Activated CD4-positive, alpha-beta T cell treated with anti-CD3 and anti-CD28 coated beads, Interleukin-2, amount 10 ng/mL, durations not matched to agents 7 days and 5 days (primary cell): ENCODE results near the gene ROBO2. TPM values are rescaled to one million over a fixed set of nuclear protein-coding genes. Genes with fewer than 3 reads are reported as not detected.

Source experiments
- CTCF ChIA-PET: fragments of 350-600 bp; sonication (Branson Sonifier 250); formaldehyde crosslinking; loops from one replicate; lab custom pipeline; 2021; ENCODE audit warnings: antibody characterized with exemption; lab: Charles Lee
- POLR2A ChIA-PET: fragments of 350-600 bp; sonication (Branson Sonifier 250); formaldehyde crosslinking; loops from one replicate; lab custom pipeline; 2021; ENCODE audit warnings: antibody characterized with exemption; lab: Charles Lee
- DNase-seq: peaks from one replicate; pipeline ENCODE4 v3.0.0-alpha.2; 2020
- H3K27ac Mint-ChIP-seq: one replicate; pipeline ENCODE4 v1.8.0; 2021; ENCODE audit warnings: mild to moderate bottlenecking, moderate library complexity, mixed read lengths
- H3K27me3 Mint-ChIP-seq: one replicate; pipeline ENCODE4 v1.8.0; 2021; ENCODE audit warnings: mixed read lengths
- H3K36me3 Mint-ChIP-seq: one replicate; pipeline ENCODE4 v1.8.0; 2021; ENCODE audit warnings: low read depth, mixed read lengths
- H3K4me1 Mint-ChIP-seq: one replicate; pipeline ENCODE4 v1.8.0; 2021; ENCODE audit warnings: mixed read lengths
- H3K4me3 Mint-ChIP-seq: one replicate; pipeline ENCODE4 v1.8.0; 2021; ENCODE audit warnings: mild to moderate bottlenecking, moderate library complexity, mixed read lengths
- H3K9me3 Mint-ChIP-seq: one replicate; pipeline ENCODE4 v1.8.0; 2021; ENCODE audit warnings: mixed read lengths
- total RNA-seq, 2 experiments: library from RNA; stranded (reverse); gene quantifications; one replicate each; pipeline ENCODE4 v1.2.3, GENCODE V29; 2021

Gene ROBO2
- total RNA-seq, 2 experiments from 2014 or later = not detected

GRCh38 chr3:77524463-77524862 is 484.6 kb downstream of the ROBO2 start:
- DNase-seq = no peak
- POLR2A ChIA-PET = no interaction called here
- Mint-ChIP-seq H3K36me3 (no peaks in the 10 kb centered on the region), H3K9me3 (peaks cover 4% of the 10 kb centered on the region), H3K4me3 (no peak overlapping the region), H3K4me1 (no peaks in the 10 kb centered on the region), H3K27ac (no peak overlapping the region), H3K27me3 (no peaks in the 10 kb centered on the region)
- CTCF ChIA-PET = no interaction called here

GRCh38 chr3:77524946-77525682 is 485.2 kb downstream of the ROBO2 start:
- peaks cover 4% of the 10 kb centered on the region for H3K9me3 Mint-ChIP-seq
- H3K4me1 Mint-ChIP-seq = no peaks in the 10 kb centered on the region
- POLR2A ChIA-PET = interaction anchor here (0.6 kb wide), 1 partner anchor 371 kb away, joined by 4 read pairs; no protein-coding TSS in a partner anchor
- H3K27me3 Mint-ChIP-seq = no peaks in the 10 kb centered on the region
- no peak for DNase-seq
- CTCF ChIA-PET = no interaction called here
- no peak overlapping the region for H3K27ac Mint-ChIP-seq
- H3K4me3 Mint-ChIP-seq = no peak overlapping the region
- no peaks in the 10 kb centered on the region for H3K36me3 Mint-ChIP-seq

GRCh38 chr3:77526573-77527113 is 486.7 kb downstream of the ROBO2 start:
- Mint-ChIP-seq H3K27me3 (no peaks in the 10 kb centered on the region), H3K4me3 (no peak overlapping the region), H3K4me1 (no peaks in the 10 kb centered on the region), H3K36me3 (no peaks in the 10 kb centered on the region), H3K27ac (no peak overlapping the region), H3K9me3 (peaks cover 6% of the 10 kb centered on the region)
- DNase-seq = no peak
- POLR2A ChIA-PET = no interaction called here
- CTCF ChIA-PET = no interaction called here

GRCh38 chr3:77529522-77529921 is 489.6 kb downstream of the ROBO2 start:
- no peaks in the 10 kb centered on the region for H3K27me3 Mint-ChIP-seq
- H3K9me3 Mint-ChIP-seq = peaks cover 2% of the 10 kb centered on the region
- ChIA-PET POLR2A (no interaction called here), CTCF (no interaction called here)
- H3K4me1 Mint-ChIP-seq = no peaks in the 10 kb centered on the region
- H3K36me3 Mint-ChIP-seq = no peaks in the 10 kb centered on the region
- DNase-seq = no peak
- no peak overlapping the region for H3K4me3 Mint-ChIP-seq
- no peak overlapping the region for H3K27ac Mint-ChIP-seq

- Mint-ChIP-seq H3K4me1 (no peaks in the 10 kb centered on the region), H3K4me3 (no peak overlapping the region), H3K27me3 (no peaks in the 10 kb centered on the region), H3K27ac (no peak overlapping the region), H3K9me3 (peaks cover 2% of the 10 kb centered on the region), H3K36me3 (no peaks in the 10 kb centered on the region)
- ChIA-PET POLR2A (no interaction called here), CTCF (no interaction called here)
- no peak for DNase-seq
Measured at GRCh38 chr3:77530870-77531269, 491.0 kb downstream of the ROBO2 start.

GRCh38 chr3:77535116-77535515 is 495.2 kb downstream of the ROBO2 start:
- Mint-ChIP-seq H3K27me3 (no peaks in the 10 kb centered on the region), H3K27ac (no peak overlapping the region), H3K36me3 (no peaks in the 10 kb centered on the region), H3K4me1 (no peaks in the 10 kb centered on the region), H3K4me3 (no peak overlapping the region), H3K9me3 (peaks cover 2% of the 10 kb centered on the region)
- ChIA-PET POLR2A (no interaction called here), CTCF (no interaction called here)
- DNase-seq = no peak

- no peaks in the 10 kb centered on the region for H3K36me3 Mint-ChIP-seq
- DNase-seq = no peak
- H3K9me3 Mint-ChIP-seq = no peaks in the 10 kb centered on the region
- CTCF ChIA-PET = no interaction called here
- no peak overlapping the region for H3K4me3 Mint-ChIP-seq
- no peaks in the 10 kb centered on the region for H3K4me1 Mint-ChIP-seq
- H3K27ac Mint-ChIP-seq = no peak overlapping the region
- POLR2A ChIA-PET = no interaction called here
- no peaks in the 10 kb centered on the region for H3K27me3 Mint-ChIP-seq
Measured at GRCh38 chr3:77536038-77536775, 496.3 kb downstream of the ROBO2 start.

- Mint-ChIP-seq H3K27me3 (no peaks in the 10 kb centered on the region), H3K9me3 (no peaks in the 10 kb centered on the region), H3K4me3 (no peak overlapping the region), H3K27ac (no peak overlapping the region), H3K4me1 (no peaks in the 10 kb centered on the region), H3K36me3 (no peaks in the 10 kb centered on the region)
- no peak for DNase-seq
- ChIA-PET POLR2A (no interaction called here), CTCF (no interaction called here)
Measured at GRCh38 chr3:77539014-77539413, 499.1 kb downstream of the ROBO2 start.

GRCh38 chr3:77539677-77540076 is 499.8 kb downstream of the ROBO2 start:
- POLR2A ChIA-PET = no interaction called here
- H3K9me3 Mint-ChIP-seq = no peaks in the 10 kb centered on the region
- no peak overlapping the region for H3K27ac Mint-ChIP-seq
- CTCF ChIA-PET = no interaction called here
- H3K27me3 Mint-ChIP-seq = no peaks in the 10 kb centered on the region
- H3K36me3 Mint-ChIP-seq = no peaks in the 10 kb centered on the region
- DNase-seq = no peak
- H3K4me3 Mint-ChIP-seq = no peak overlapping the region
- H3K4me1 Mint-ChIP-seq = no peaks in the 10 kb centered on the region

- H3K9me3 Mint-ChIP-seq = no peaks in the 10 kb centered on the region
- DNase-seq = no peak
- no peak overlapping the region for H3K27ac Mint-ChIP-seq
- ChIA-PET POLR2A (no interaction called here), CTCF (no interaction called here)
- no peaks in the 10 kb centered on the region for H3K4me1 Mint-ChIP-seq
- H3K27me3 Mint-ChIP-seq = no peaks in the 10 kb centered on the region
- H3K36me3 Mint-ChIP-seq = no peaks in the 10 kb centered on the region
- H3K4me3 Mint-ChIP-seq = no peak overlapping the region
Measured at GRCh38 chr3:77541203-77541922, 501.5 kb downstream of the ROBO2 start.

GRCh38 chr3:77546246-77546645 is 506.3 kb downstream of the ROBO2 start:
- no peak for DNase-seq
- Mint-ChIP-seq H3K36me3 (no peaks in the 10 kb centered on the region), H3K9me3 (no peaks in the 10 kb centered on the region), H3K4me3 (no peak overlapping the region), H3K27ac (no peak overlapping the region), H3K27me3 (no peaks in the 10 kb centered on the region), H3K4me1 (no peaks in the 10 kb centered on the region)
- ChIA-PET POLR2A (no interaction called here), CTCF (no interaction called here)

- peaks cover 6% of the 10 kb centered on the region for H3K9me3 Mint-ChIP-seq
- H3K27me3 Mint-ChIP-seq = no peaks in the 10 kb centered on the region
- no peak overlapping the region for H3K4me3 Mint-ChIP-seq
- ChIA-PET POLR2A (no interaction called here), CTCF (no interaction called here)
- no peaks in the 10 kb centered on the region for H3K4me1 Mint-ChIP-seq
- H3K36me3 Mint-ChIP-seq = no peaks in the 10 kb centered on the region
- DNase-seq = no peak
- no peak overlapping the region for H3K27ac Mint-ChIP-seq
Measured at GRCh38 chr3:77549034-77549433, 509.1 kb downstream of the ROBO2 start.

GRCh38 chr3:77553240-77553639 is 513.3 kb downstream of the ROBO2 start:
- POLR2A ChIA-PET = no interaction called here
- CTCF ChIA-PET = no interaction called here
- H3K36me3 Mint-ChIP-seq = no peaks in the 10 kb centered on the region
- no peak overlapping the region for H3K4me3 Mint-ChIP-seq
- H3K9me3 Mint-ChIP-seq = peaks cover 8% of the 10 kb centered on the region
- no peaks in the 10 kb centered on the region for H3K4me1 Mint-ChIP-seq
- H3K27ac Mint-ChIP-seq = no peak overlapping the region
- DNase-seq = no peak
- no peaks in the 10 kb centered on the region for H3K27me3 Mint-ChIP-seq
